DOHH2 (cell line): ENCODE measurements around the gene HPX.

Experiments used
- EZH2phosphoT487 ChIP-seq: fragments of 200-600 bp; sonication (generic); IDR thresholded peaks from 2 replicates; pipeline ENCODE4 v1.6.1; 2017; ENCODE audit warnings: borderline replicate concordance, mild to moderate bottlenecking, antibody characterized with exemption, low read length, moderate library complexity, mixed read lengths
- TF ChIP-seq, protein P1 (sequence below): fragments of 200-600 bp; sonication (generic); IDR thresholded peaks from one replicate; pipeline ENCODE4 v1.5.1; 2014; ENCODE audit warnings: antibody characterized with exemption, mild to moderate bottlenecking, low read depth, low read length; ENCODE audit not compliant: poor library complexity, severe bottlenecking

DNA sequence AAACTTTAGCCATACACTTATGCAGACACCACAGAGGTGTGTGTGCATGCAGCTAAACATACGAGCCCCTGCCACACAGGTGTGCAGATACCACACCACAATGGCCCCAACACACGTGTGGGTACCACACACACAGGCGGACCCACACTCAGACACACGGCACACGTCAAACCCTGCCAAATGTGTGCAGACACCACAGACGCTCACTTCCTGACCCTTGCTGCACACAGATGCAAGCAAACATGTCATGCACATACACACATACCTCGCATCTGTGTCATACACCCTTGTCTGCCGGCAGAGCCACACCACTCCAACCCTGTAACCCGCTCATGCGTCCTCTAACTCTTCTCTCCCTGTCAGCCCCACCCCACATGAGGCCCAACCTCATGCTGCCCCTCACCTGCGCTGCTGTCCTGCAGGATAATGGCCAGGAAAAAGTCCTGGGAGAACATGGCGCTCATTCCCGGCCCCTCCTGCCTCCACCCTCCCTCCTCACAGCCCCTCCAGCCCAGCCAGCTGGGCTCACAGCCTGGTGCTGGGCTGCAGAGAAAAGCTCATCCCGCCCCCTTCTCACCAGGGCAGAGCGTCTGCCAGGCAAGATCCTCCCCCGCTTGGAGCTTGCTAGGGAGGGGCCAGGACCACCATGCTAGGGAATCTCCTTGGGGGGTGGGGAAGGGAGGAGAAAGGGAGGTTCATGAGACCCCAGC, 36.3 kb downstream of the HPX start:
- TF ChIP-seq, protein P1, sequence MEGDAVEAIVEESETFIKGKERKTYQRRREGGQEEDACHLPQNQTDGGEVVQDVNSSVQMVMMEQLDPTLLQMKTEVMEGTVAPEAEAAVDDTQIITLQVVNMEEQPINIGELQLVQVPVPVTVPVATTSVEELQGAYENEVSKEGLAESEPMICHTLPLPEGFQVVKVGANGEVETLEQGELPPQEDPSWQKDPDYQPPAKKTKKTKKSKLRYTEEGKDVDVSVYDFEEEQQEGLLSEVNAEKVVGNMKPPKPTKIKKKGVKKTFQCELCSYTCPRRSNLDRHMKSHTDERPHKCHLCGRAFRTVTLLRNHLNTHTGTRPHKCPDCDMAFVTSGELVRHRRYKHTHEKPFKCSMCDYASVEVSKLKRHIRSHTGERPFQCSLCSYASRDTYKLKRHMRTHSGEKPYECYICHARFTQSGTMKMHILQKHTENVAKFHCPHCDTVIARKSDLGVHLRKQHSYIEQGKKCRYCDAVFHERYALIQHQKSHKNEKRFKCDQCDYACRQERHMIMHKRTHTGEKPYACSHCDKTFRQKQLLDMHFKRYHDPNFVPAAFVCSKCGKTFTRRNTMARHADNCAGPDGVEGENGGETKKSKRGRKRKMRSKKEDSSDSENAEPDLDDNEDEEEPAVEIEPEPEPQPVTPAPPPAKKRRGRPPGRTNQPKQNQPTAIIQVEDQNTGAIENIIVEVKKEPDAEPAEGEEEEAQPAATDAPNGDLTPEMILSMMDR = no peak
- no peak for TF ChIP-seq EZH2phosphoT487
